Measurements from ENCODE around the gene KIF25. TPM values are rescaled to one million over a fixed set of nuclear protein-coding genes. Genes with fewer than 3 reads are reported as not detected.

The KIF25 gene
- total RNA-seq, 1 donor from 2014 or later: not detected

GRCh38 chr6:167988945-167989841 lies 8.3 kb upstream of the KIF25 start:
- no peaks in the 10 kb centered on the region for H3K36me3 Mint-ChIP-seq (ENCODE audit: unreplicated experiment)
- no peak overlapping the region for H3K27ac Mint-ChIP-seq (ENCODE audit: unreplicated experiment)
- TF ChIP-seq CTCF (IDR thresholded peaks at IDR 0.05): no peak
- H3K27me3 Mint-ChIP-seq (ENCODE audit: unreplicated experiment): peaks cover 3% of the 10 kb centered on the region
- H3K4me3 Mint-ChIP-seq (ENCODE audit: unreplicated experiment): no peak overlapping the region
- no peaks in the 10 kb centered on the region for H3K4me1 Mint-ChIP-seq (ENCODE audit: unreplicated experiment)
- no peaks in the 10 kb centered on the region for H3K9me3 Mint-ChIP-seq (ENCODE audit: unreplicated experiment)
- peak; percentile 80 for DNase-seq (ENCODE audit: extremely low spot score, unreplicated experiment)

- H3K4me3 Mint-ChIP-seq (ENCODE audit: unreplicated experiment): no peak overlapping the region
- H3K27ac Mint-ChIP-seq (ENCODE audit: unreplicated experiment): no peak overlapping the region
- peak; percentile 86 for DNase-seq (ENCODE audit: extremely low spot score, unreplicated experiment)
- H3K27me3 Mint-ChIP-seq (ENCODE audit: unreplicated experiment): peaks cover 3% of the 10 kb centered on the region
- no peaks in the 10 kb centered on the region for H3K4me1 Mint-ChIP-seq (ENCODE audit: unreplicated experiment)
- no peaks in the 10 kb centered on the region for H3K36me3 Mint-ChIP-seq (ENCODE audit: unreplicated experiment)
- no peak for TF ChIP-seq CTCF (IDR thresholded peaks at IDR 0.05)
- H3K9me3 Mint-ChIP-seq (ENCODE audit: unreplicated experiment): no peaks in the 10 kb centered on the region
These were observed 7.2 kb upstream of the KIF25 start for GRCh38 chr6:167990016-167990945.

GRCh38 chr6:167993169-167993568 lies 4.3 kb upstream of the KIF25 start:
- Mint-ChIP-seq H3K36me3 (ENCODE audit: unreplicated experiment) (no peaks in the 10 kb centered on the region), H3K27me3 (ENCODE audit: unreplicated experiment) (peaks cover 9% of the 10 kb centered on the region), H3K9me3 (ENCODE audit: unreplicated experiment) (no peaks in the 10 kb centered on the region), H3K4me1 (ENCODE audit: unreplicated experiment) (no peaks in the 10 kb centered on the region), H3K4me3 (ENCODE audit: unreplicated experiment) (no peak overlapping the region), H3K27ac (ENCODE audit: unreplicated experiment) (no peak overlapping the region)
- DNase-seq (ENCODE audit: extremely low spot score, unreplicated experiment): no peak
- TF ChIP-seq CTCF (IDR thresholded peaks at IDR 0.05): no peak

- Mint-ChIP-seq H3K4me1 (ENCODE audit: unreplicated experiment) (no peaks in the 10 kb centered on the region), H3K27me3 (ENCODE audit: unreplicated experiment) (peaks cover 15% of the 10 kb centered on the region), H3K36me3 (ENCODE audit: unreplicated experiment) (no peaks in the 10 kb centered on the region), H3K9me3 (ENCODE audit: unreplicated experiment) (no peaks in the 10 kb centered on the region), H3K4me3 (ENCODE audit: unreplicated experiment) (no peak overlapping the region), H3K27ac (ENCODE audit: unreplicated experiment) (no peak overlapping the region)
- TF ChIP-seq CTCF (IDR thresholded peaks at IDR 0.05): no peak
- DNase-seq (ENCODE audit: extremely low spot score, unreplicated experiment): no peak
These were observed 3.6 kb upstream of the KIF25 start for GRCh38 chr6:167993831-167994230.

- Mint-ChIP-seq H3K4me3 (ENCODE audit: unreplicated experiment) (no peak overlapping the region), H3K4me1 (ENCODE audit: unreplicated experiment) (no peaks in the 10 kb centered on the region), H3K9me3 (ENCODE audit: unreplicated experiment) (no peaks in the 10 kb centered on the region), H3K27ac (ENCODE audit: unreplicated experiment) (no peak overlapping the region), H3K27me3 (ENCODE audit: unreplicated experiment) (peaks cover 21% of the 10 kb centered on the region), H3K36me3 (ENCODE audit: unreplicated experiment) (no peaks in the 10 kb centered on the region)
- DNase-seq (ENCODE audit: extremely low spot score, unreplicated experiment): peak; percentile 80
- TF ChIP-seq CTCF (IDR thresholded peaks at IDR 0.05): no peak
These were observed 2.2 kb upstream of the KIF25 start for GRCh38 chr6:167995302-167995701.

Measured in osteocyte (in vitro differentiated cells).